PC-3 (cell line): ENCODE measurements around the gene ELK3. TPM values are rescaled to one million over a fixed set of nuclear protein-coding genes. Genes with fewer than 3 reads are reported as not detected.

Source experiments
- total RNA-seq: library from RNA; depleted of rRNA; stranded (reverse); fragments of >200 nt; gene quantifications from 2 replicates; pipeline ENCODE4 v1.2.3, GENCODE V29; 2014; rRNA removed

ELK3 gene
- total RNA-seq, 1 experiment from 2014 or later: 16.2 TPM

Other genes starting within 250 kb of the ELK3 start
- gene HAL, start 198.0 kb upstream of the ELK3 start, total RNA-seq: 0.23 and 1.5 TPM in 2 replicates
- 53.5 and 58.4 TPM in 2 replicates for gene LTA4H, start 158.8 kb upstream of the ELK3 start, total RNA-seq
- gene CDK17, start 206.1 kb downstream of the ELK3 start, total RNA-seq: 20.7 and 23.9 TPM in 2 replicates